Tibial artery (tissue), 4 donors: Measurements from ENCODE around the gene KYNU.
"Not testable (repeated sequence)": the region's sequence is repeated elsewhere in the genome, so short reads cannot be mapped to it uniquely, and the experiment has no call there.

ENCODE experiments used
- DNase-seq, 2 donors: peaks; one replicate each; pipeline ENCODE4 v3.0.0-alpha.2; 2019
- H3K27ac ChIP-seq, 2 donors: fragments of 200-600 bp; sonication (generic) in 1 of 2; 1 replicate in 1 of 2; 2 replicates in 1 of 2; pipeline ENCODE4 v1.5.1; 2018 to 2019; ENCODE audit warnings: mild to moderate bottlenecking in 1 of 2
- H3K27me3 ChIP-seq, 2 donors: fragments of 200-600 bp; sonication (generic) in 1 of 2; one replicate each; pipeline versions ENCODE4 v1.5.1 to v1.6.0; 2016 to 2019
- H3K36me3 ChIP-seq, 3 donors: fragments of 200-600 bp; sonication (generic) in 2 of 3; one replicate each; pipeline ENCODE4 v1.5.1; 2016 to 2019; ENCODE audit warnings: mild to moderate bottlenecking in 2 of 3
- H3K4me1 ChIP-seq, 4 donors: fragments of 200-600 bp; sonication (generic) in 2 of 4; 1 replicate in 3 of 4; 2 replicates in 1 of 4; pipeline ENCODE4 v1.5.1; 2016 to 2019
- H3K4me3 ChIP-seq, 2 donors: fragments of 200-600 bp; sonication (generic) in 1 of 2; 1 replicate in 1 of 2; 2 replicates in 1 of 2; pipeline ENCODE4 v1.5.1; 2018 to 2019; ENCODE audit warnings: mild to moderate bottlenecking in 2 of 2
- H3K9me3 ChIP-seq, 3 donors: fragments of 200-600 bp; sonication (generic) in 1 of 3; one replicate each; pipeline ENCODE4 v1.5.1; 2016 to 2019
- CTCF ChIP-seq, 2 experiments: fragments of 200-600 bp in 1 of 2; fragments of 450-650 bp in 1 of 2; IDR thresholded peaks; one replicate each; pipeline ENCODE4 v1.5.1; 2017 to 2019; ENCODE audit warnings: antibody characterized with exemption in 2 of 2, mild to moderate bottlenecking in 1 of 2, moderate library complexity in 1 of 2
- intact Hi-C: fragments of 100-400 bp; cut with DNase I; formaldehyde crosslinking; loops from one replicate; pipeline ENCODE4 v1.15.0; 2023; ENCODE audit warnings: low total_unique reads

The KYNU gene

GRCh38 chr2:142944721-142945120 lies 67.3 kb downstream of the KYNU start:
- Histone ChIP-seq H3K36me3 (no peaks in the 10 kb centered on the region), H3K9me3 (no peaks in the 10 kb centered on the region), H3K4me1 (no peaks in the 10 kb centered on the region), H3K4me3 (no peak overlapping the region), H3K27me3 (no peaks in the 10 kb centered on the region), H3K27ac (no peak overlapping the region)
- DNase-seq: no peak
- intact Hi-C loops: no loop called here
- no peak for TF ChIP-seq CTCF (IDR thresholded peaks at IDR 0.05)

- no peak overlapping the region for H3K4me3 ChIP-seq
- intact Hi-C loops: no loop called here
- TF ChIP-seq CTCF (IDR thresholded peaks at IDR 0.05): no peak
- no peak overlapping the region for H3K27ac ChIP-seq
- no peaks in the 10 kb centered on the region for H3K27me3 ChIP-seq
- no peaks in the 10 kb centered on the region for H3K36me3 ChIP-seq
- no peak for DNase-seq
- H3K4me1 ChIP-seq: no peaks in the 10 kb centered on the region
- H3K9me3 ChIP-seq: peaks cover 0 to 4% (median 0%) of the 10 kb centered on the region in 3 donors
These were observed 69.5 kb downstream of the KYNU start for GRCh38 chr2:142946941-142947340.

- H3K4me1 ChIP-seq, H3K36me3 ChIP-seq, H3K9me3 ChIP-seq, H3K27ac ChIP-seq, DNase-seq, H3K4me3 ChIP-seq, H3K27me3 ChIP-seq, intact Hi-C loops: not testable (repeated sequence)
These were observed 71.3 kb downstream of the KYNU start for GRCh38 chr2:142948723-142949122.

- H3K9me3 ChIP-seq, intact Hi-C loops, H3K4me1 ChIP-seq, H3K27me3 ChIP-seq, H3K4me3 ChIP-seq, DNase-seq, H3K36me3 ChIP-seq, H3K27ac ChIP-seq: not testable (repeated sequence)
These were observed 72.9 kb downstream of the KYNU start for GRCh38 chr2:142950323-142950722.

- H3K36me3 ChIP-seq: no peaks in the 10 kb centered on the region
- no peaks in the 10 kb centered on the region for H3K4me1 ChIP-seq
- no peaks in the 10 kb centered on the region for H3K27me3 ChIP-seq
- H3K9me3 ChIP-seq: peaks cover 0 to 4% (median 0%) of the 10 kb centered on the region in 3 donors
- no peak for TF ChIP-seq CTCF (IDR thresholded peaks at IDR 0.05)
- intact Hi-C loops: no loop called here
- DNase-seq: no peak
- H3K27ac ChIP-seq: no peak overlapping the region
- no peak overlapping the region for H3K4me3 ChIP-seq
These were observed 73.9 kb downstream of the KYNU start for GRCh38 chr2:142951190-142952007.

GRCh38 chr2:142952018-142952417 lies 74.6 kb downstream of the KYNU start:
- Histone ChIP-seq H3K4me1 (no peaks in the 10 kb centered on the region), H3K27me3 (no peaks in the 10 kb centered on the region), H3K36me3 (no peaks in the 10 kb centered on the region), H3K4me3 (no peak overlapping the region), H3K9me3 (peaks cover 0 to 4% (median 0%) of the 10 kb centered on the region in 3 donors), H3K27ac (no peak overlapping the region)
- TF ChIP-seq CTCF (IDR thresholded peaks at IDR 0.05): no peak
- no peak for DNase-seq
- intact Hi-C loops: no loop called here
